Karpas-422 (cell line): ENCODE data around the gene JARID2. TPM values are rescaled to one million over a fixed set of nuclear protein-coding genes. Genes with fewer than 3 reads are reported as not detected.

Source experiments
- DNase-seq: peaks from one replicate; pipeline ENCODE4 v3.0.0-alpha.2; 2015
- H2AFZ ChIP-seq: fragments of 200-600 bp; sonication (generic); 2 replicates; pipeline ENCODE4 v1.6.1; 2014; ENCODE audit warnings: antibody characterized with exemption, low read length, mixed read lengths
- H3K27ac ChIP-seq: fragments of 200-600 bp; sonication (generic); 2 replicates; pipeline ENCODE4 v1.5.1; 2014; ENCODE audit warnings: mild to moderate bottlenecking, low read length, moderate library complexity
- H3K27me3 ChIP-seq: fragments of 200-600 bp; sonication (generic); 2 replicates; pipeline ENCODE4 v1.6.1; 2014; ENCODE audit warnings: low read length, mixed read lengths
- H3K36me3 ChIP-seq: fragments of 200-600 bp; sonication (generic); 2 replicates; pipeline ENCODE4 v1.6.1; 2014; ENCODE audit warnings: low read length, mixed read lengths; ENCODE audit not compliant: insufficient read depth
- H3K4me1 ChIP-seq: fragments of 200-600 bp; sonication (generic); 2 replicates; pipeline ENCODE4 v1.6.1; 2014; ENCODE audit warnings: mild to moderate bottlenecking, low read length, mixed read lengths
- H3K4me2 ChIP-seq: fragments of 200-600 bp; sonication (generic); 2 replicates; pipeline ENCODE4 v1.6.1; 2014; ENCODE audit warnings: low read length, low read depth, mild to moderate bottlenecking; ENCODE audit not compliant: poor library complexity, severe bottlenecking
- H3K4me3 ChIP-seq: fragments of 200-600 bp; sonication (generic); 2 replicates; pipeline ENCODE4 v1.5.1; 2014; ENCODE audit warnings: mild to moderate bottlenecking, antibody characterized with exemption, low read length, mixed read lengths
- H3K79me2 ChIP-seq: fragments of 200-600 bp; sonication (generic); 2 replicates; pipeline ENCODE4 v1.6.1; 2014; ENCODE audit warnings: mild to moderate bottlenecking, low read length, mixed read lengths
- H3K9ac ChIP-seq: fragments of 200-600 bp; sonication (generic); 2 replicates; pipeline ENCODE4 v1.6.0; 2014; ENCODE audit warnings: low read length
- H3K9me2 ChIP-seq: fragments of 200-600 bp; sonication (generic), shearing (Covaris generic); replicated peaks from 2 replicates; pipeline ENCODE4 v1.6.0; 2014; ENCODE audit warnings: mild to moderate bottlenecking, low read length, moderate library complexity; ENCODE audit not compliant: insufficient read depth
- H3K9me3 ChIP-seq: fragments of 300-700, 200-600 bp; sonication (generic); 2 replicates; pipeline ENCODE4 v1.6.1; 2014; ENCODE audit warnings: low read length, mixed read lengths
- H4K20me1 ChIP-seq: fragments of 200-600 bp; sonication (generic); 2 replicates; pipeline ENCODE4 v1.6.1; 2014; ENCODE audit warnings: mild to moderate bottlenecking, antibody characterized with exemption, low read length, low read depth; ENCODE audit not compliant: insufficient read depth
- total RNA-seq: library from RNA; depleted of rRNA; stranded (reverse); fragments of >200 nt; shearing (Covaris generic); gene quantifications from 2 replicates; pipeline ENCODE4 v1.2.3, GENCODE V29; 2014; ENCODE audit warnings: low replicate concordance

The JARID2 gene
- total RNA-seq, 1 experiment from 2014 or later, result 2.8 TPM

- no peak overlapping the region for H3K9ac ChIP-seq
- H3K9me2 ChIP-seq, result no peaks in the 10 kb centered on the region
- H3K9me3 ChIP-seq, result no peaks in the 10 kb centered on the region
- H3K79me2 ChIP-seq, result no peaks in the 10 kb centered on the region
- H3K4me2 ChIP-seq, result peak overlapping the region; percentile 94
- H3K4me3 ChIP-seq, result peak overlapping the region; percentile 84
- H3K27me3 ChIP-seq, result 0 out of 2 replicates have a peak, but pooled peaks cover 4% of the 10 kb centered on the region
- H3K36me3 ChIP-seq, result no peaks in the 10 kb centered on the region
- H2AFZ ChIP-seq, result peak overlapping the region; percentile 92; the same call in 1 of the 2 replicates
- peaks cover 28% of the 10 kb centered on the region for H3K4me1 ChIP-seq
- no peak for DNase-seq
- H3K27ac ChIP-seq, result no peak overlapping the region
- H4K20me1 ChIP-seq, result no peaks in the 10 kb centered on the region
Observed at GRCh38 chr6:15243910-15244619, 1.8 kb upstream of the JARID2 start.

GRCh38 chr6:15244620-15245360 lies 1.1 kb upstream of the JARID2 start:
- no peak overlapping the region for H3K27ac ChIP-seq
- H3K4me3 ChIP-seq, result peak overlapping the region; percentile 84
- H4K20me1 ChIP-seq, result no peaks in the 10 kb centered on the region; the same call in 1 of the 2 replicates
- DNase-seq, result peak; percentile 65
- peak overlapping the region; percentile 94 for H3K4me2 ChIP-seq
- no peaks in the 10 kb centered on the region for H3K79me2 ChIP-seq
- H3K36me3 ChIP-seq, result no peaks in the 10 kb centered on the region
- H2AFZ ChIP-seq, result peak overlapping the region; percentile 92
- peaks cover 35% of the 10 kb centered on the region for H3K4me1 ChIP-seq
- no peaks in the 10 kb centered on the region for H3K9me3 ChIP-seq
- peak overlapping the region; percentile 72 for H3K9ac ChIP-seq
- 0 out of 2 replicates have a peak, but pooled peaks cover 4% of the 10 kb centered on the region for H3K27me3 ChIP-seq
- no peaks in the 10 kb centered on the region for H3K9me2 ChIP-seq

GRCh38 chr6:15246217-15246665 lies 372 bp downstream of the JARID2 start:
- no peaks in the 10 kb centered on the region for H3K9me2 ChIP-seq

GRCh38 chr6:15246666-15247499 lies 1.0 kb downstream of the JARID2 start:
- H3K36me3 ChIP-seq, result no peaks in the 10 kb centered on the region
- peak overlapping the region; percentile 89; the same call in 1 of the 2 replicates for H2AFZ ChIP-seq
- H3K4me1 ChIP-seq, result peaks cover 35% of the 10 kb centered on the region
- 0 out of 2 replicates have a peak, but pooled peaks cover 4% of the 10 kb centered on the region for H3K27me3 ChIP-seq
- H4K20me1 ChIP-seq, result peaks cover under 1% of the 10 kb centered on the region; the same call in 1 of the 2 replicates
- H3K9ac ChIP-seq, result peak overlapping the region; percentile 72
- peak overlapping the region; percentile 94 for H3K4me2 ChIP-seq
- H3K79me2 ChIP-seq, result no peaks in the 10 kb centered on the region
- no peaks in the 10 kb centered on the region for H3K9me3 ChIP-seq
- H3K27ac ChIP-seq, result no peak overlapping the region
- H3K4me3 ChIP-seq, result peak overlapping the region; percentile 84
- DNase-seq, result peak; percentile 43
- H3K9me2 ChIP-seq, result no peaks in the 10 kb centered on the region

More at GRCh38 chr6:15246217-15246665, 372 bp downstream of the JARID2 start:
- H3K4me3 ChIP-seq, result peak overlapping the region; percentile 84
- H3K79me2 ChIP-seq, result no peaks in the 10 kb centered on the region
- peak overlapping the region; percentile 72 for H3K9ac ChIP-seq
- peak overlapping the region; percentile 89 for H2AFZ ChIP-seq
- H3K27ac ChIP-seq, result no peak overlapping the region
- H3K36me3 ChIP-seq, result no peaks in the 10 kb centered on the region
- H3K27me3 ChIP-seq, result 0 out of 2 replicates have a peak, but pooled peaks cover 4% of the 10 kb centered on the region
- peaks cover 35% of the 10 kb centered on the region for H3K4me1 ChIP-seq
- no peak for DNase-seq
- peak overlapping the region; percentile 94 for H3K4me2 ChIP-seq
- no peaks in the 10 kb centered on the region for H3K9me3 ChIP-seq
- no peaks in the 10 kb centered on the region; the same call in 1 of the 2 replicates for H4K20me1 ChIP-seq

- H3K4me1 ChIP-seq, result peaks cover 41% of the 10 kb centered on the region
- no peaks in the 10 kb centered on the region for H3K9me2 ChIP-seq
- peaks cover 10% of the 10 kb centered on the region for H4K20me1 ChIP-seq
- peak overlapping the region; percentile 72 for H3K9ac ChIP-seq
- H3K27ac ChIP-seq, result no peak overlapping the region
- H3K79me2 ChIP-seq, result no peaks in the 10 kb centered on the region
- H3K36me3 ChIP-seq, result no peaks in the 10 kb centered on the region
- H3K4me3 ChIP-seq, result peak overlapping the region; percentile 84
- H3K4me2 ChIP-seq, result peak overlapping the region; percentile 94
- peak; percentile 68 for DNase-seq
- H3K27me3 ChIP-seq, result 0 out of 2 replicates have a peak, but pooled peaks cover 4% of the 10 kb centered on the region
- peak overlapping the region; percentile 91; the same call in 1 of the 2 replicates for H2AFZ ChIP-seq
- no peaks in the 10 kb centered on the region for H3K9me3 ChIP-seq
Observed at GRCh38 chr6:15247500-15248450, 1.9 kb downstream of the JARID2 start.

GRCh38 chr6:15248451-15249370 lies 2.8 kb downstream of the JARID2 start:
- Histone ChIP-seq H3K27ac (no peak overlapping the region), H3K4me1 (peaks cover 50% of the 10 kb centered on the region), H3K4me3 (peak overlapping the region; percentile 72), H3K36me3 (no peaks in the 10 kb centered on the region), H2AFZ (peak overlapping the region; percentile 71), H3K27me3 (0 out of 2 replicates have a peak, but pooled peaks cover 7% of the 10 kb centered on the region), H4K20me1 (peaks cover 17% of the 10 kb centered on the region), H3K9ac (peak overlapping the region; percentile 63), H3K9me2 (no peaks in the 10 kb centered on the region), H3K4me2 (peak overlapping the region; percentile 75), H3K79me2 (no peaks in the 10 kb centered on the region), H3K9me3 (no peaks in the 10 kb centered on the region)
- DNase-seq, result peak; percentile 97
